Measurements from ENCODE around the gene BEST1.

The BEST1 gene

GRCh38 chr11:61914471-61915171 lies 35.5 kb upstream of the BEST1 start:
- no peak for DNase-seq (ENCODE audit: low read depth, low spot score)

- DNase-seq (ENCODE audit: low read depth, low spot score) = no peak
Observed at GRCh38 chr11:61916737-61917333, 33.3 kb upstream of the BEST1 start.

GRCh38 chr11:61917334-61918109 lies 32.6 kb upstream of the BEST1 start, which contains the start of gene RAB3IL1:
RAB3IL1 (minus strand) TSS chr11:61917566; CDS start chr11:61917367, 199 bp downstream.
- peak; percentile 79 for DNase-seq (ENCODE audit: low read depth, low spot score)

- no peak for DNase-seq (ENCODE audit: low read depth, low spot score)
Observed at GRCh38 chr11:61918251-61918937, 31.8 kb upstream of the BEST1 start.

- DNase-seq (ENCODE audit: low read depth, low spot score) = no peak
Observed at GRCh38 chr11:61918938-61919704, 31.0 kb upstream of the BEST1 start.

- DNase-seq (ENCODE audit: low read depth, low spot score) = no peak
Observed at GRCh38 chr11:61919705-61920631, 30.2 kb upstream of the BEST1 start.

GRCh38 chr11:61921446-61921845 lies 28.7 kb upstream of the BEST1 start:
- DNase-seq (ENCODE audit: low read depth, low spot score) = no peak

GRCh38 chr11:61922539-61922938 lies 27.6 kb upstream of the BEST1 start:
- DNase-seq (ENCODE audit: low read depth, low spot score) = no peak

- peak; percentile 90 for DNase-seq (ENCODE audit: low read depth, low spot score)
Observed at GRCh38 chr11:61923166-61924063, 26.7 kb upstream of the BEST1 start.

GRCh38 chr11:61924064-61924455 lies 26.1 kb upstream of the BEST1 start:
- no peak for DNase-seq (ENCODE audit: low read depth, low spot score)

GRCh38 chr11:61925736-61926135 lies 24.4 kb upstream of the BEST1 start:
- no peak for DNase-seq (ENCODE audit: low read depth, low spot score)

- DNase-seq (ENCODE audit: low read depth, low spot score) = no peak
Observed at GRCh38 chr11:61926235-61926634, 23.9 kb upstream of the BEST1 start.

- DNase-seq (ENCODE audit: low read depth, low spot score) = no peak
Observed at GRCh38 chr11:61927501-61927900, 22.6 kb upstream of the BEST1 start.

GRCh38 chr11:61928606-61929005 lies 21.5 kb upstream of the BEST1 start:
- DNase-seq (ENCODE audit: low read depth, low spot score) = no peak

GRCh38 chr11:61930933-61931332 lies 19.2 kb upstream of the BEST1 start:
- DNase-seq (ENCODE audit: low read depth, low spot score) = no peak

- no peak for DNase-seq (ENCODE audit: low read depth, low spot score)
Observed at GRCh38 chr11:61935861-61936260, 14.3 kb upstream of the BEST1 start.

GRCh38 chr11:61940466-61940865 lies 9.7 kb upstream of the BEST1 start:
- no peak for DNase-seq (ENCODE audit: low read depth, low spot score)

GRCh38 chr11:61945191-61945590 lies 5.0 kb upstream of the BEST1 start:
- DNase-seq (ENCODE audit: low read depth, low spot score) = no peak

GRCh38 chr11:61946894-61947293 lies 3.3 kb upstream of the BEST1 start:
- DNase-seq (ENCODE audit: low read depth, low spot score) = no peak
